ENCODE data around the gene L3MBTL4.
"Not testable (repeated sequence)": the region's sequence is repeated elsewhere in the genome, so short reads cannot be mapped to it uniquely, and the experiment has no call there.

The L3MBTL4 gene

GRCh38 chr18:6294148-6294784 is 120.4 kb downstream of the L3MBTL4 start:
- no peak overlapping the region for H2AFZ ChIP-seq (ENCODE audit: low read depth, low read length)
- no peaks in the 10 kb centered on the region for H3K27me3 ChIP-seq (ENCODE audit: insufficient read depth, low read length)
- H3K4me1 ChIP-seq (ENCODE audit: insufficient read depth, low read length) = no peaks in the 10 kb centered on the region
- no peaks in the 10 kb centered on the region for H3K9me3 ChIP-seq (ENCODE audit: low read length)
- H3K4me3 ChIP-seq (ENCODE audit: low read length) = no peak overlapping the region
- H3K36me3 ChIP-seq (ENCODE audit: insufficient read depth, low read length) = no peaks in the 10 kb centered on the region

GRCh38 chr18:6289843-6290242 is 124.9 kb downstream of the L3MBTL4 start:
- no peak overlapping the region for H3K4me3 ChIP-seq (ENCODE audit: low read length)
- H3K27me3 ChIP-seq (ENCODE audit: insufficient read depth, low read length) = no peaks in the 10 kb centered on the region
- no peak overlapping the region for H2AFZ ChIP-seq (ENCODE audit: low read depth, low read length)
- no peaks in the 10 kb centered on the region for H3K4me1 ChIP-seq (ENCODE audit: insufficient read depth, low read length)
- H3K9me3 ChIP-seq (ENCODE audit: low read length) = no peaks in the 10 kb centered on the region
- H3K36me3 ChIP-seq (ENCODE audit: insufficient read depth, low read length) = no peaks in the 10 kb centered on the region

- Histone ChIP-seq H3K4me3 (ENCODE audit: low read length) (no peak overlapping the region), H3K9me3 (ENCODE audit: low read length) (no peaks in the 10 kb centered on the region), H3K4me1 (ENCODE audit: insufficient read depth, low read length) (no peaks in the 10 kb centered on the region)
Observed at GRCh38 chr18:6286585-6286984, 128.1 kb downstream of the L3MBTL4 start.

GRCh38 chr18:6284761-6285160 is 129.9 kb downstream of the L3MBTL4 start:
- H3K27me3 ChIP-seq (ENCODE audit: insufficient read depth, low read length) = no peaks in the 10 kb centered on the region
- no peak overlapping the region for H3K4me3 ChIP-seq (ENCODE audit: low read length)
- H3K9me3 ChIP-seq (ENCODE audit: low read length) = no peaks in the 10 kb centered on the region
- no peaks in the 10 kb centered on the region for H3K36me3 ChIP-seq (ENCODE audit: insufficient read depth, low read length)
- peaks cover 7% of the 10 kb centered on the region for H3K4me1 ChIP-seq (ENCODE audit: insufficient read depth, low read length)
- H2AFZ ChIP-seq (ENCODE audit: low read depth, low read length) = no peak overlapping the region

More at GRCh38 chr18:6286585-6286984, 128.1 kb downstream of the L3MBTL4 start:
- no peak overlapping the region for H2AFZ ChIP-seq (ENCODE audit: low read depth, low read length)
- no peaks in the 10 kb centered on the region for H3K27me3 ChIP-seq (ENCODE audit: insufficient read depth, low read length)
- no peaks in the 10 kb centered on the region for H3K36me3 ChIP-seq (ENCODE audit: insufficient read depth, low read length)

- H3K36me3 ChIP-seq (ENCODE audit: insufficient read depth, low read length) = no peaks in the 10 kb centered on the region
- no peaks in the 10 kb centered on the region for H3K9me3 ChIP-seq (ENCODE audit: low read length)
- H2AFZ ChIP-seq (ENCODE audit: low read depth, low read length) = no peak overlapping the region
- no peaks in the 10 kb centered on the region for H3K27me3 ChIP-seq (ENCODE audit: insufficient read depth, low read length)
- H3K4me1 ChIP-seq (ENCODE audit: insufficient read depth, low read length) = peaks cover 12% of the 10 kb centered on the region
- H3K4me3 ChIP-seq (ENCODE audit: low read length) = no peak overlapping the region
Observed at GRCh38 chr18:6284300-6284699, 130.4 kb downstream of the L3MBTL4 start.

- Histone ChIP-seq H3K36me3 (ENCODE audit: insufficient read depth, low read length) (no peaks in the 10 kb centered on the region), H3K4me1 (ENCODE audit: insufficient read depth, low read length) (peaks cover 17% of the 10 kb centered on the region), H3K27me3 (ENCODE audit: insufficient read depth, low read length) (no peaks in the 10 kb centered on the region), H3K4me3 (ENCODE audit: low read length) (no peak overlapping the region), H2AFZ (ENCODE audit: low read depth, low read length) (no peak overlapping the region), H3K9me3 (ENCODE audit: low read length) (no peaks in the 10 kb centered on the region)
Observed at GRCh38 chr18:6281874-6282273, 132.8 kb downstream of the L3MBTL4 start.

- Histone ChIP-seq H3K4me3 (ENCODE audit: low read length) (no peak overlapping the region), H3K4me1 (ENCODE audit: insufficient read depth, low read length) (peaks cover 17% of the 10 kb centered on the region), H2AFZ (ENCODE audit: low read depth, low read length) (no peak overlapping the region), H3K36me3 (ENCODE audit: insufficient read depth, low read length) (no peaks in the 10 kb centered on the region), H3K9me3 (ENCODE audit: low read length) (no peaks in the 10 kb centered on the region), H3K27me3 (ENCODE audit: insufficient read depth, low read length) (no peaks in the 10 kb centered on the region)
Observed at GRCh38 chr18:6280211-6280743, 134.4 kb downstream of the L3MBTL4 start.

- Histone ChIP-seq H3K4me3 (ENCODE audit: low read length) (no peak overlapping the region), H3K36me3 (ENCODE audit: insufficient read depth, low read length) (no peaks in the 10 kb centered on the region), H3K4me1 (ENCODE audit: insufficient read depth, low read length) (peaks cover 17% of the 10 kb centered on the region), H3K9me3 (ENCODE audit: low read length) (no peaks in the 10 kb centered on the region), H2AFZ (ENCODE audit: low read depth, low read length) (no peak overlapping the region), H3K27me3 (ENCODE audit: insufficient read depth, low read length) (no peaks in the 10 kb centered on the region)
Observed at GRCh38 chr18:6279308-6279707, 135.4 kb downstream of the L3MBTL4 start.

GRCh38 chr18:6273423-6273822 is 141.3 kb downstream of the L3MBTL4 start:
- Histone ChIP-seq H3K27me3 (ENCODE audit: insufficient read depth, low read length) (no peaks in the 10 kb centered on the region), H3K36me3 (ENCODE audit: insufficient read depth, low read length) (no peaks in the 10 kb centered on the region)

GRCh38 chr18:6272144-6272543 is 142.6 kb downstream of the L3MBTL4 start:
- not testable (repeated sequence) for H3K27me3 ChIP-seq (ENCODE audit: insufficient read depth, low read length); H2AFZ ChIP-seq (ENCODE audit: low read depth, low read length); H3K36me3 ChIP-seq (ENCODE audit: insufficient read depth, low read length); H3K4me1 ChIP-seq (ENCODE audit: insufficient read depth, low read length); H3K4me3 ChIP-seq (ENCODE audit: low read length); H3K9me3 ChIP-seq (ENCODE audit: low read length)

More at GRCh38 chr18:6273423-6273822, 141.3 kb downstream of the L3MBTL4 start:
- H3K4me3 ChIP-seq (ENCODE audit: low read length) = no peak overlapping the region
- no peaks in the 10 kb centered on the region for H3K9me3 ChIP-seq (ENCODE audit: low read length)
- H3K4me1 ChIP-seq (ENCODE audit: insufficient read depth, low read length) = no peaks in the 10 kb centered on the region
- H2AFZ ChIP-seq (ENCODE audit: low read depth, low read length) = no peak overlapping the region

GRCh38 chr18:6271585-6271984 is 143.1 kb downstream of the L3MBTL4 start:
- Histone ChIP-seq H3K4me1 (ENCODE audit: insufficient read depth, low read length) (no peaks in the 10 kb centered on the region), H3K27me3 (ENCODE audit: insufficient read depth, low read length) (no peaks in the 10 kb centered on the region), H2AFZ (ENCODE audit: low read depth, low read length) (no peak overlapping the region), H3K9me3 (ENCODE audit: low read length) (no peaks in the 10 kb centered on the region), H3K4me3 (ENCODE audit: low read length) (no peak overlapping the region), H3K36me3 (ENCODE audit: insufficient read depth, low read length) (no peaks in the 10 kb centered on the region)

GRCh38 chr18:6270771-6271216 is 143.9 kb downstream of the L3MBTL4 start:
- no peak overlapping the region for H3K4me3 ChIP-seq (ENCODE audit: low read length)
- H2AFZ ChIP-seq (ENCODE audit: low read depth, low read length) = no peak overlapping the region
- no peaks in the 10 kb centered on the region for H3K36me3 ChIP-seq (ENCODE audit: insufficient read depth, low read length)
- H3K27me3 ChIP-seq (ENCODE audit: insufficient read depth, low read length) = no peaks in the 10 kb centered on the region
- no peaks in the 10 kb centered on the region for H3K4me1 ChIP-seq (ENCODE audit: insufficient read depth, low read length)
- no peaks in the 10 kb centered on the region for H3K9me3 ChIP-seq (ENCODE audit: low read length)

- Histone ChIP-seq H3K9me3 (ENCODE audit: low read length) (no peaks in the 10 kb centered on the region), H3K36me3 (ENCODE audit: insufficient read depth, low read length) (no peaks in the 10 kb centered on the region), H2AFZ (ENCODE audit: low read depth, low read length) (no peak overlapping the region), H3K27me3 (ENCODE audit: insufficient read depth, low read length) (no peaks in the 10 kb centered on the region), H3K4me1 (ENCODE audit: insufficient read depth, low read length) (no peaks in the 10 kb centered on the region), H3K4me3 (ENCODE audit: low read length) (no peak overlapping the region)
Observed at GRCh38 chr18:6269660-6270332, 144.9 kb downstream of the L3MBTL4 start.

Data from neuron (in vitro differentiated cells).